ENCODE measurements around the gene RBM20.

DNA sequence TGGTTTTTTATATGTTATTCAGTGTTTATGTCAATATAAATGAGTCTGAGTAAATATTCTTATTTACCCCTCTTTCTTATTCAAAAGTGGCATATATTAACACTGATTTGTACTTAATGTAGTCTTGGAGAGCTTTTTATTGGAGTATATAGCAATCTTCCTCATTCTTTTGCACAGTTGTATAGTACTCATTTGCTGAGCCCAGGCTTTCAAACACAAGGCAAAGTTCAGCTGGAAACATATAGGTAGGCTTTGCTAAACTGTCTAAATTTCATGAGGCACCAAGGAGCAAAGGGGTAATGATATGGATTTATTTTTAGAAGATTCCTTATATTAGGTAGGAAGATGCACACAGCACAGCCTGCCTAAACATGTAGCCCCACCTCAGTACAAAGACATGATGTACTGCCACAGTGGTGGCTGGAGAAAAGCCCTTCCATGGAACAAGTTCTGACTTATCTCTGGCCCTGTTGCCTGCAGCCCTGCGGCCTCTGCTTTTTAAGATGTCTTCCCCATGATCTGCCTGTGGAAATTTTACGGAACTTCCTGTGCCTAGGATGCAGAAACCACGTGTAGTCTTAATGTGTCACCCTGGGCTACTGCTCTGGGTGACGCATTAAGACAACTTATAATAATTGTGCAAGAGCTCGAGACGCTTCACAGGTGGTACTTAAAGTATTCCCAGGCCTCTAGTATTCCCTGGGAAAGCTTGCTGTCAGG is 218.0 kb downstream of the RBM20 start:
- TF ChIP-seq, protein P1, sequence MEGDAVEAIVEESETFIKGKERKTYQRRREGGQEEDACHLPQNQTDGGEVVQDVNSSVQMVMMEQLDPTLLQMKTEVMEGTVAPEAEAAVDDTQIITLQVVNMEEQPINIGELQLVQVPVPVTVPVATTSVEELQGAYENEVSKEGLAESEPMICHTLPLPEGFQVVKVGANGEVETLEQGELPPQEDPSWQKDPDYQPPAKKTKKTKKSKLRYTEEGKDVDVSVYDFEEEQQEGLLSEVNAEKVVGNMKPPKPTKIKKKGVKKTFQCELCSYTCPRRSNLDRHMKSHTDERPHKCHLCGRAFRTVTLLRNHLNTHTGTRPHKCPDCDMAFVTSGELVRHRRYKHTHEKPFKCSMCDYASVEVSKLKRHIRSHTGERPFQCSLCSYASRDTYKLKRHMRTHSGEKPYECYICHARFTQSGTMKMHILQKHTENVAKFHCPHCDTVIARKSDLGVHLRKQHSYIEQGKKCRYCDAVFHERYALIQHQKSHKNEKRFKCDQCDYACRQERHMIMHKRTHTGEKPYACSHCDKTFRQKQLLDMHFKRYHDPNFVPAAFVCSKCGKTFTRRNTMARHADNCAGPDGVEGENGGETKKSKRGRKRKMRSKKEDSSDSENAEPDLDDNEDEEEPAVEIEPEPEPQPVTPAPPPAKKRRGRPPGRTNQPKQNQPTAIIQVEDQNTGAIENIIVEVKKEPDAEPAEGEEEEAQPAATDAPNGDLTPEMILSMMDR (optimal IDR thresholded peaks at IDR 0.05 in 1 of 3, IDR thresholded peaks at IDR 0.05 in 1 of 3, conservative IDR thresholded peaks at IDR 0.05 in 1 of 3; ENCODE audit: extremely low read depth in 1 of 3, insufficient read depth in 2 of 3, low read length in 3 of 3) = no peak
- no peak for TF ChIP-seq EZH2 (IDR thresholded peaks at IDR 0.05; ENCODE audit: low read length)

All from keratinocyte (primary cell).